Astrocyte (in vitro differentiated cells and primary cell): ENCODE measurements around the gene TAPBP.

Experiments
- CTCF ChIP-seq: IDR thresholded peaks from 2 replicates; pipeline ENCODE4 v1.5.1; 2011; ENCODE audit warnings: low read depth, mild to moderate bottlenecking, inconsistent platforms, low read length, moderate library complexity; ENCODE audit not compliant: insufficient read depth
- EZH2 ChIP-seq: IDR thresholded peaks from 2 replicates; pipeline ENCODE4 v1.6.1; 2012; ENCODE audit warnings: mild to moderate bottlenecking, low read length, inconsistent platforms; ENCODE audit not compliant: insufficient read depth

- peak; percentile 66 for TF ChIP-seq CTCF
- TF ChIP-seq EZH2 = no peak
Measured at GRCh38 chr6:33279971-33280511, 33.8 kb downstream of the TAPBP start.
